Ovary (tissue), 9 donors: ENCODE results near the gene FOXQ1. TPM values are rescaled to one million over a fixed set of nuclear protein-coding genes. Genes with fewer than 3 reads are reported as not detected.

Experiments used
- DNase-seq, 5 donors: peaks; one replicate each; pipeline ENCODE4 v3.0.0-alpha.2; 2019 to 2020
- H3K27ac ChIP-seq, 2 donors: fragments of 200-600 bp; one replicate each; pipeline versions ENCODE4 v1.5.1 to v1.8.0; 2019 to 2022
- H3K27me3 ChIP-seq: fragments of 200-600 bp; one replicate; pipeline ENCODE4 v1.8.0; 2022
- H3K36me3 ChIP-seq: fragments of 200-600 bp; sonication (generic); one replicate; pipeline ENCODE4 v1.5.1; 2019
- H3K4me1 ChIP-seq: one replicate; pipeline ENCODE4 v1.8.1; 2013; ENCODE audit warnings: mild to moderate bottlenecking, moderate library complexity; ENCODE audit not compliant: insufficient read depth
- H3K4me3 ChIP-seq: fragments of 200-600 bp; sonication (generic); one replicate; pipeline ENCODE4 v1.5.1; 2017
- H3K9me3 ChIP-seq, 2 donors: fragments of 200-600 bp in 1 of 2; sonication (generic) in 1 of 2; one replicate each; pipeline versions ENCODE4 v1.5.1 to v1.8.1; 2013 to 2019; ENCODE audit warnings: mild to moderate bottlenecking in 1 of 2, moderate library complexity in 1 of 2
- CTCF ChIP-seq, 3 donors: fragments of 450-650 bp in 2 of 3; fragments of 200-600 bp in 1 of 3; IDR thresholded peaks; one replicate each; pipeline versions ENCODE4 v1.5.1 to v1.8.0; 2016 to 2022; ENCODE audit warnings: antibody characterized with exemption in 3 of 3, mild to moderate bottlenecking in 1 of 3
- EP300 ChIP-seq: sonication (generic); formaldehyde crosslinking; IDR thresholded peaks from one replicate; pipeline ENCODE4 v1.6.1; 2017; ENCODE audit warnings: antibody characterized with exemption
- POLR2A ChIP-seq: fragments of 450-650 bp; IDR thresholded peaks from one replicate; pipeline ENCODE4 v1.6.1; 2017; ENCODE audit warnings: antibody characterized with exemption, mild to moderate bottlenecking, moderate library complexity
- WGBS, 3 donors: extraction: QIAGEN DNeasy Blood & Tissue Kit in 1 of 3; methylation state at CpG; one replicate each; pipeline versions ENCODE4 v1.1.5 to v1.1.7; 2013 to 2017; 5-methylcytosine and 5-hydroxymethylcytosine counted together
- intact Hi-C, 4 donors: fragments of 100-400 bp; cut with DNase I; formaldehyde crosslinking; loops; one replicate each; pipeline versions ENCODE4 v1.11.0 to v1.15.1; 2022 to 2023
- polyA plus RNA-seq, 2 donors: library from polyadenylated mRNA; stranded (reverse); fragments of 200-250 nt in 1 of 2; fragments of 350-450 nt in 1 of 2; fragmentation: Illumina TruSeq in 1 of 2; extraction: RNeasy Lipid Tissue Mini Kit (QIAGEN cat#74804) in 1 of 2; gene quantifications; one replicate each; pipeline ENCODE4 v1.2.3, GENCODE V29; 2013 to 2014
- total RNA-seq, 7 donors: library from RNA; depleted of rRNA in 2 of 7; stranded (reverse); fragments of >200 nt in 2 of 7; fragmentation: NEBNext Ultra II Directional in 3 of 7; extraction: Animal tissue kit (Norgen Biotek cat#: 25700) in 3 of 7; gene quantifications; one replicate each; pipeline versions ENCODE4 v1.1.0 to v1.2.4, GENCODE V29; 2016 to 2023
- donor health status: DM: no; HTN: no; CAD: no; lungs with moderate emphysema.
- donor health status: DM: no; HTN: no; CAD: no.
- donor health status: Bipolar disorder and iron deficiency.
- donor health status: DM: yes; HTN: yes; CAD: no.
- donor health status: DM: no; HTN: no; CAD: no.
- donor health status: DM: yes; HTN: yes; CAD: no.

FOXQ1 gene
- total and polyA plus RNA-seq, 9 donors, result 0.07 to 4.3 (median 0.77) TPM; not detected in 1

- 65 to 75% (median 73%) methylated on average over 8 of the region's 8 CpGs for WGBS, 3 donors
- TF ChIP-seq CTCF (IDR thresholded peaks at IDR 0.05), result no peak
- TF ChIP-seq EP300, result no peak
- TF ChIP-seq POLR2A, result no peak
- DNase-seq, result no peak
- H3K9me3 ChIP-seq, result no peaks in the 10 kb centered on the region
- no peaks in the 10 kb centered on the region for H3K36me3 ChIP-seq
- intact Hi-C loops, result no loop called here
- H3K4me1 ChIP-seq, result no peaks in the 10 kb centered on the region
- no peaks in the 10 kb centered on the region for H3K27me3 ChIP-seq
- H3K4me3 ChIP-seq, result no peak overlapping the region
- H3K27ac ChIP-seq, result no peak overlapping the region
These were observed 31.1 kb upstream of the FOXQ1 start for GRCh38 chr6:1280666-1281300.

DNA sequence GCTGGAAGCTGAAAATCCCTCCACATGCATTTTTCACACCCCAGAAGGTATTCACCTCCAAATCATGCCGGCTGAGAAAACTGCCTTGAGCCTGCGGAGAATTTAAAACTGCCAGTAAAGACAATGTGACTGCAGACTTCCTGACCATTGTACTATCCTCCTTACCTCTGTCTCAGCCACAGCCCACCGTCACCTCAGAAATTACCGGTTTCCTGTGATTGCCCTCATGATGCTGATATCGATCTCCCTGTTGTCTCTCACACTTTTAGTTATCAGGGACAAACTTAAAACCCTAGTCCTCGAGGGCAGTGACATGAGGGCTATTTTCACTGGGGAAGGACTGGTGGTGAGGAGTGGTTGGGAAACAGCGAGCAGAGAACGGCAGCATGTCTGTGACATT, 30.2 kb upstream of the FOXQ1 start:
- intact Hi-C loops, result no loop called here
- DNase-seq, result no peak
- no peak overlapping the region for H3K4me3 ChIP-seq
- 65 to 75% (median 73%) methylated on average over 8 of the region's 8 CpGs for WGBS, 3 donors
- no peaks in the 10 kb centered on the region for H3K27me3 ChIP-seq
- H3K4me1 ChIP-seq, result no peaks in the 10 kb centered on the region
- H3K27ac ChIP-seq, result no peak overlapping the region
- no peaks in the 10 kb centered on the region for H3K36me3 ChIP-seq
- no peak for TF ChIP-seq POLR2A
- TF ChIP-seq EP300, result no peak
- no peaks in the 10 kb centered on the region for H3K9me3 ChIP-seq

- Histone ChIP-seq H3K4me3 (no peak overlapping the region), H3K9me3 (no peaks in the 10 kb centered on the region), H3K27ac (no peak overlapping the region), H3K36me3 (no peaks in the 10 kb centered on the region), H3K27me3 (no peaks in the 10 kb centered on the region), H3K4me1 (no peaks in the 10 kb centered on the region)
- no peak for TF ChIP-seq CTCF (IDR thresholded peaks at IDR 0.05)
- no peak for TF ChIP-seq POLR2A
- no peak for TF ChIP-seq EP300
- intact Hi-C loops, result no loop called here
- DNase-seq, result no peak
- WGBS, 3 donors, result 56 to 82% (median 56%) methylated on average over 3 of the region's 3 CpGs
These were observed 28.4 kb upstream of the FOXQ1 start for GRCh38 chr6:1283501-1283900.

DNA sequence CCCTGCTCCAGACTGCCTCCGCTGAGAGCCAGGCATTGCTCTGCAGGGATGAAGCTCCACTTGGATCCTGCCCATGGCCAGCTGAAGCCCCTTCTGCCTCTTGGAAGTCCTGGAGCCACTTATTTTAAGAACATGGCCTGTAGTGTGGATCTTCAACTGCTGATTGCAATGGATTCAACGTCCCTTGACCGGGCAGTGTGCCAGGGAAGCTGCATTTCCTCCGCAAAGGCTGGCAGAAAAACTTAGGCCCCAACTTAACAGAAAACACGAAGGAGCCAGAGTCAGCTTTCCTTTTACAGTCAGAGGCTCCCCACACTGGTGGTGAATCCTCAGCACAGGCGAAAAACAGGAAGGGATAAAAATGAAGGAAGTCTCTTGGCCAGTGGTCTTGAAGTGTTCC, 26.3 kb upstream of the FOXQ1 start:
- WGBS, 3 donors, result 39 to 53% (median 39%) methylated on average over 6 of the region's 6 CpGs
- no peak overlapping the region for H3K4me3 ChIP-seq
- TF ChIP-seq EP300, result no peak
- no peak for TF ChIP-seq POLR2A
- TF ChIP-seq CTCF (IDR thresholded peaks at IDR 0.05), result no peak
- H3K27ac ChIP-seq, result no peak overlapping the region
- no peak for DNase-seq
- H3K9me3 ChIP-seq, result no peaks in the 10 kb centered on the region
- H3K4me1 ChIP-seq, result no peaks in the 10 kb centered on the region
- no peaks in the 10 kb centered on the region for H3K27me3 ChIP-seq
- intact Hi-C loops, result no loop called here
- no peaks in the 10 kb centered on the region for H3K36me3 ChIP-seq

- no peak overlapping the region for H3K4me3 ChIP-seq
- 14 to 33% (median 21%) methylated on average over 4 of the region's 4 CpGs for WGBS, 3 donors
- H3K27ac ChIP-seq, result no peak overlapping the region
- H3K36me3 ChIP-seq, result no peaks in the 10 kb centered on the region
- intact Hi-C loops, result no loop called here
- no peaks in the 10 kb centered on the region for H3K27me3 ChIP-seq
- TF ChIP-seq CTCF (IDR thresholded peaks at IDR 0.05) (no peak), POLR2A (no peak), EP300 (no peak)
- no peaks in the 10 kb centered on the region for H3K9me3 ChIP-seq
- no peaks in the 10 kb centered on the region for H3K4me1 ChIP-seq
- no peak for DNase-seq
These were observed 25.9 kb upstream of the FOXQ1 start for GRCh38 chr6:1285956-1286355.
